GM12878 (cell line): Measurements from ENCODE around the gene BORCS6. TPM values are rescaled to one million over a fixed set of nuclear protein-coding genes. Genes with fewer than 3 reads are reported as not detected.

Experiments
- ATAC-seq: fragments of 200-7000 bp; cut with Tn5 transposase; 3 replicates; pipeline ENCODE4 v1.9.1; 2020; ENCODE audit warnings: mild to moderate bottlenecking, moderate library complexity
- BruUV-seq: library from RNA; stranded (reverse); fragments of 400-500 nt; replicated peaks from 2 replicates; lab custom pipeline; 2021; lab: Mats Ljungman, UMichigan
- CTCF ChIA-PET: fragments of 300-600 bp; sonication (Branson Sonifier 250); formaldehyde crosslinking; extraction: SDS; loops from one replicate; lab custom pipeline; 2021; ENCODE audit warnings: inconsistent platforms; lab: Yijun Ruan, JAX
- POLR2A ChIA-PET: fragments of 350-600 bp; formaldehyde crosslinking; extraction: SDS; loops from one replicate; lab custom pipeline; 2021; ENCODE audit warnings: inconsistent platforms; lab: Charles Lee
- RAD21 ChIA-PET: fragments of 300-600 bp; sonication (Branson Sonifier 250); formaldehyde crosslinking; loops from one replicate; lab custom pipeline; 2023; ENCODE audit warnings: antibody characterized with exemption; ENCODE audit not compliant: unreplicated experiment; lab: Charles Lee
- SMC1A ChIA-PET: fragments of 300-600 bp; sonication (Branson Sonifier 250); formaldehyde crosslinking; loops from one replicate; lab custom pipeline; 2023; ENCODE audit not compliant: unreplicated experiment, uncharacterized antibody; lab: Charles Lee
- DNase-seq: peaks from one replicate; pipeline ENCODE4 v3.0.0-alpha.2; 2011; ENCODE audit warnings: low read depth, low spot score
- FAIRE-seq: peaks from 3 replicates; lab custom pipeline; 2011; peaks lifted over from hg19 to GRCh38; lab: Jason Lieb, UNC
- H2AFZ ChIP-seq: 2 replicates; pipeline ENCODE4 v1.6.0; 2011; ENCODE audit warnings: low read depth, low read length, control low read depth; ENCODE audit not compliant: control insufficient read depth
- H3K27ac ChIP-seq: 2 replicates; pipeline ENCODE4 v1.5.1; 2011; ENCODE audit warnings: control low read depth; ENCODE audit not compliant: control insufficient read depth, insufficient read depth
- H3K27me3 ChIP-seq, 2 experiments: replicated peaks in 1 of 2; 2 replicates each; pipeline versions ENCODE4 v1.6.0 to v1.6.1; 2011; ENCODE audit warnings: low read length in 1 of 2; ENCODE audit not compliant: control insufficient read depth in 2 of 2, insufficient read depth in 2 of 2
- H3K36me3 ChIP-seq, 2 experiments: 2 replicates each; pipeline ENCODE4 v1.5.1; 2011; ENCODE audit warnings: low read length in 1 of 2; ENCODE audit not compliant: control insufficient read depth in 2 of 2, insufficient read depth in 2 of 2
- H3K4me1 ChIP-seq: 2 replicates; pipeline ENCODE4 v1.6.1; 2011; ENCODE audit warnings: mild to moderate bottlenecking, low read length, moderate library complexity, mixed read lengths; ENCODE audit not compliant: control insufficient read depth, insufficient read depth
- H3K4me2 ChIP-seq: 2 replicates; pipeline ENCODE4 v1.6.0; 2011; ENCODE audit warnings: control low read depth; ENCODE audit not compliant: control insufficient read depth, insufficient read depth
- H3K4me3 ChIP-seq: fragments of 200-600 bp; sonication (generic); 2 replicates; pipeline ENCODE4 v1.5.1; 2016
- H3K79me2 ChIP-seq: 2 replicates; pipeline ENCODE4 v1.6.0; 2011; ENCODE audit warnings: low read length; ENCODE audit not compliant: control insufficient read depth, insufficient read depth
- H3K9ac ChIP-seq: 2 replicates; pipeline ENCODE4 v1.8.0; 2011; ENCODE audit warnings: low read length, control low read depth, mixed read lengths; ENCODE audit not compliant: control insufficient read depth, insufficient read depth
- H3K9me3 ChIP-seq: replicated peaks from 3 replicates; pipeline ENCODE4 v1.5.1; 2011; ENCODE audit warnings: mild to moderate bottlenecking, low read length; ENCODE audit not compliant: control insufficient read depth, insufficient read depth
- H4K20me1 ChIP-seq: 2 replicates; pipeline ENCODE4 v1.6.0; 2011; ENCODE audit not compliant: control insufficient read depth, insufficient read depth
- ATF7 ChIP-seq: fragments of 450-650 bp; IDR thresholded peaks from 2 replicates; pipeline ENCODE4 v1.6.1; 2016; ENCODE audit warnings: low read depth, mild to moderate bottlenecking
- BCL3 ChIP-seq: IDR thresholded peaks from 2 replicates; pipeline ENCODE4 v1.6.1; 2011; ENCODE audit warnings: borderline replicate concordance, low read depth, mild to moderate bottlenecking, moderate library complexity, low read length; ENCODE audit not compliant: insufficient read depth, poor library complexity, severe bottlenecking
- BHLHE40 ChIP-seq, 2 experiments: fragments of 450-650 bp in 1 of 2; IDR thresholded peaks; 2 replicates each; pipeline ENCODE4 v1.6.1; 2011 to 2017; ENCODE audit warnings: low read depth in 2 of 2, borderline replicate concordance in 1 of 2, improper control_type of control experiment in 1 of 2, low read length in 1 of 2, mild to moderate bottlenecking in 1 of 2
- ELK1 ChIP-seq: IDR thresholded peaks from 2 replicates; pipeline ENCODE4 v1.6.1; 2012; ENCODE audit warnings: low read depth, low read length, improper control_type of control experiment
- EZH2 ChIP-seq: IDR thresholded peaks from 2 replicates; pipeline ENCODE4 v1.6.1; 2012; ENCODE audit warnings: low read depth, mild to moderate bottlenecking, control low read depth, inconsistent platforms, low read length, borderline replicate concordance; ENCODE audit not compliant: control insufficient read depth
- KDM1A ChIP-seq: fragments of 200-600 bp; sonication (generic); IDR thresholded peaks from 2 replicates; pipeline ENCODE4 v1.6.1; 2016; ENCODE audit warnings: borderline replicate concordance
- MLLT1 ChIP-seq: fragments of 450-650 bp; IDR thresholded peaks from 2 replicates; pipeline ENCODE4 v1.6.1; 2016; ENCODE audit warnings: mild to moderate bottlenecking
- NBN ChIP-seq: fragments of 450-650 bp; IDR thresholded peaks from 2 replicates; pipeline ENCODE4 v1.6.1; 2016
- NFIC ChIP-seq: IDR thresholded peaks from 2 replicates; pipeline ENCODE4 v1.6.1; 2012; ENCODE audit warnings: low read depth, mild to moderate bottlenecking, inconsistent platforms, low read length, moderate library complexity
- PAX8 ChIP-seq: fragments of 450-650 bp; IDR thresholded peaks from 2 replicates; pipeline ENCODE4 v1.6.1; 2017; ENCODE audit warnings: mild to moderate bottlenecking, moderate library complexity
- RELB ChIP-seq: fragments of 450-650 bp; IDR thresholded peaks from 2 replicates; pipeline ENCODE4 v1.6.1; 2017; ENCODE audit warnings: low read depth, mild to moderate bottlenecking, moderate library complexity
- SMARCA5 ChIP-seq: fragments of 450-650 bp; IDR thresholded peaks from 2 replicates; pipeline ENCODE4 v1.6.1; 2017; ENCODE audit warnings: mild to moderate bottlenecking
- SPI1 ChIP-seq: IDR thresholded peaks from 2 replicates; pipeline ENCODE4 v1.6.1; 2011; ENCODE audit warnings: low read depth, mild to moderate bottlenecking, low read length, moderate library complexity, borderline replicate concordance; ENCODE audit not compliant: insufficient read depth
- ZNF217 ChIP-seq: fragments of 450-650 bp; IDR thresholded peaks from 2 replicates; pipeline ENCODE4 v1.6.1; 2017; ENCODE audit warnings: antibody characterized with exemption, mild to moderate bottlenecking
- WGBS: methylation state at CpG from one replicate; pipeline ENCODE4 v1.1.6; 2016; ENCODE audit warnings: low lambda C conversion rate; ENCODE audit not compliant: insufficient replicate concordance, insufficient coverage; ENCODE audit errors: missing lambda C conversion rate; 5-methylcytosine and 5-hydroxymethylcytosine counted together
- in situ Hi-C: fragments of 300-500 bp; cut with MboI; formaldehyde crosslinking; loops from 9 replicates; pipeline ENCODE4 v1.14.3; 2018; ENCODE audit warnings: mixed read lengths
- intact Hi-C: fragments of 100-400 bp; cut with micrococcal nuclease; formaldehyde crosslinking; loops from one replicate; pipeline ENCODE4 v1.14.2; 2022; ENCODE audit not compliant: unreplicated experiment
- polyA plus RNA-seq, 11 experiments: library from polyadenylated mRNA; depleted of rRNA in 4 of 11; unstranded in 6 of 11; stranded (reverse) in 5 of 11; fragments of >200 nt; fragmentation: Nextera tagmentation in 4 of 11; fragmentation: Illumina TruSeq in 1 of 11; extraction: Ambion mirVana in 4 of 11; extraction: Trizol in 1 of 11; gene quantifications; 1 replicate in 1 of 11; 2 replicates in 10 of 11; pipeline versions ENCODE4 v1.2.1 to v1.2.3, GENCODE V29; 2011 to 2016; ENCODE audit warnings: inconsistent platforms in 2 of 11, missing spikeins in 2 of 11, low read depth in 1 of 11
- total RNA-seq, 4 experiments: library from RNA; depleted of rRNA in 3 of 4; stranded (reverse); fragments of >200 nt in 3 of 4; fragmentation: Illumina TruSeq in 1 of 4; extraction: Trizol in 1 of 4; gene quantifications; 2 replicates each; pipeline versions ENCODE4 v1.2.1 to v1.2.3, GENCODE V29; 2013 to 2021

BORCS6 gene
- total and polyA plus RNA-seq, 10 of the 15 experiments (the other 5 are each of a cell fraction or from before 2014, with no cell fraction given), result 0.37 to 14.1 (median 6.7) TPM

- Histone ChIP-seq H3K4me2 (peak overlapping the region; percentile 70), H3K36me3 (no peaks in the 10 kb centered on the region), H3K79me2 (peaks cover 3% of the 10 kb centered on the region; the same call in 1 of the 2 replicates), H3K9me3 (no peaks in the 10 kb centered on the region), H4K20me1 (no peaks in the 10 kb centered on the region), H3K9ac (peak overlapping the region; percentile 67), H3K27ac (peak overlapping the region; percentile 61), H3K27me3 (no peaks in the 10 kb centered on the region), H3K4me3 (peak overlapping the region; percentile 93), H3K4me1 (peaks cover 14% of the 10 kb centered on the region), H2AFZ (peak overlapping the region; percentile 83)
- FAIRE-seq, result no peak
- no peak for DNase-seq
- ChIA-PET SMC1A (interaction anchor here (1.1 kb wide), 1 partner anchor 119 kb away, joined by 3 read pairs; the partner anchor contains the start of gene SLC25A35), POLR2A (interaction anchor here (0.6 to 2.8 kb wide), 6 partner anchors 11 to 1830 kb away, joined by 3 to 26 read pairs (median 4); no protein-coding TSS in a partner anchor), CTCF (interaction anchor here (0.6 to 1.7 kb wide), 3 partner anchors 12 to 84 kb away, joined by 3 to 4 read pairs (median 3); no protein-coding TSS in a partner anchor), RAD21 (interaction anchor here (1.0 to 2.5 kb wide), 2 partner anchors 10 to 12 kb away, joined by 5 to 13 read pairs; no protein-coding TSS in a partner anchor)
- intact Hi-C loops, result no loop called here
- no TSS peak for BruUV-seq
- WGBS, result 0% methylated on average over 11 of the region's 11 CpGs
- peak; percentile 22; the same call in 1 of the 2 replicates for TF ChIP-seq ATF7
- 0 out of 2 replicates have a peak, but pooled peaks have one; percentile 42 for TF ChIP-seq MLLT1
- TF ChIP-seq BHLHE40 (IDR thresholded peaks at IDR 0.05; ENCODE audit: borderline replicate concordance in 1 of 2, low read depth in 2 of 2, low read length in 1 of 2), result 0 out of 4 replicates have a peak, but pooled peaks have one; percentile 10 to 15
- no peak for TF ChIP-seq EZH2
- no peak for TF ChIP-seq BCL3
- no peak for TF ChIP-seq PAX8
- no peak for TF ChIP-seq SMARCA5
- no peak for TF ChIP-seq KDM1A
- no peak for TF ChIP-seq ZNF217
- TF ChIP-seq NFIC, result no peak
- peak; percentile 83; the same call in 1 of the 2 replicates for TF ChIP-seq NBN
- TF ChIP-seq ELK1, result peak; percentile 24; the same call in 1 of the 2 replicates
- TF ChIP-seq SPI1, result peak; percentile 61
- TF ChIP-seq RELB, result 0 out of 2 replicates have a peak, but pooled peaks have one; percentile 22
- in situ Hi-C loops, result no loop called here
- ATAC-seq, result peak; percentile 5
Measured at GRCh38 chr17:8175795-8176196, 14.2 kb downstream of the BORCS6 start.
